Spleen (tissue), 7 donors: Measurements from ENCODE around the gene ITPR1.

ENCODE experiments used
- POLR2A ChIP-seq, 3 donors: fragments of 450-650 bp; IDR thresholded peaks; one replicate each; pipeline ENCODE4 v1.5.1; 2017; ENCODE audit warnings: antibody characterized with exemption in 3 of 3, mild to moderate bottlenecking in 1 of 3
- POLR2AphosphoS5 ChIP-seq, 3 donors: sonication (generic); formaldehyde crosslinking; IDR thresholded peaks; one replicate each; pipeline ENCODE4 v1.5.1; 2017; ENCODE audit warnings: antibody characterized with exemption in 3 of 3
- TF ChIP-seq, protein P1 (sequence below), 11 experiments: fragments of 200-600 bp in 7 of 11; fragments of 450-650 bp in 4 of 11; sonication (generic) in 4 of 11; IDR thresholded peaks in 8 of 11; conservative IDR thresholded peaks in 3 of 11; 1 replicate in 7 of 11; 2 replicates in 4 of 11; pipeline versions ENCODE4 v1.4.0 to v1.8.0; 2016 to 2021; ENCODE audit warnings: antibody characterized with exemption in 11 of 11, inconsistent platforms in 4 of 11, mild to moderate bottlenecking in 1 of 11
- donor health status: DM: no; HTN: no; CAD: no; lungs with moderate emphysema.
- donor health status: DM: no; HTN: no; CAD: no.
- donor health status: DM: no; HTN: no; CAD: no.

DNA sequence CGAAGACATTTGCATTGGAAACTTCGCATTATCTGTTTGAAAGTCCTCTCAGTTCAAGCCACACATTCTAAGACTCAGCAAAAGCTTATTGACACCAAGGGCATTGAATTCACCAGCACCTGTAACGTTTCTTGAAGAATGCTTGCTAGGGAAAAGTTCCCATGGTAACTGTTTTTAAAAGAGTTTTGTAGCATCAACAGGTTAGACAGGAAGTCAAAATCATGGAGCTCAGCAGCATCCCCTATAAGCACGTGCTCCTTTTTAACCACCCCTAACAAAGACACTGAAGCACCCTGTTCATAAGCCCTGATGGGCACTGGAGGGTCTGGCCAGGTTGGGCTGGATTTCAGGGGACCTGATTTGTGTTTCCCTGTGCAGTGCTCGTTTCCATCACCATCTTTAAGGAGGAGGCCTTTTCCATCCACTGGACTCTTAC, 256.4 kb downstream of the ITPR1 start:
- TF ChIP-seq POLR2A (IDR thresholded peaks at IDR 0.05) (no peak), POLR2AphosphoS5 (IDR thresholded peaks at IDR 0.05) (no peak)
- TF ChIP-seq, protein P1, sequence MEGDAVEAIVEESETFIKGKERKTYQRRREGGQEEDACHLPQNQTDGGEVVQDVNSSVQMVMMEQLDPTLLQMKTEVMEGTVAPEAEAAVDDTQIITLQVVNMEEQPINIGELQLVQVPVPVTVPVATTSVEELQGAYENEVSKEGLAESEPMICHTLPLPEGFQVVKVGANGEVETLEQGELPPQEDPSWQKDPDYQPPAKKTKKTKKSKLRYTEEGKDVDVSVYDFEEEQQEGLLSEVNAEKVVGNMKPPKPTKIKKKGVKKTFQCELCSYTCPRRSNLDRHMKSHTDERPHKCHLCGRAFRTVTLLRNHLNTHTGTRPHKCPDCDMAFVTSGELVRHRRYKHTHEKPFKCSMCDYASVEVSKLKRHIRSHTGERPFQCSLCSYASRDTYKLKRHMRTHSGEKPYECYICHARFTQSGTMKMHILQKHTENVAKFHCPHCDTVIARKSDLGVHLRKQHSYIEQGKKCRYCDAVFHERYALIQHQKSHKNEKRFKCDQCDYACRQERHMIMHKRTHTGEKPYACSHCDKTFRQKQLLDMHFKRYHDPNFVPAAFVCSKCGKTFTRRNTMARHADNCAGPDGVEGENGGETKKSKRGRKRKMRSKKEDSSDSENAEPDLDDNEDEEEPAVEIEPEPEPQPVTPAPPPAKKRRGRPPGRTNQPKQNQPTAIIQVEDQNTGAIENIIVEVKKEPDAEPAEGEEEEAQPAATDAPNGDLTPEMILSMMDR (IDR thresholded peaks at IDR 0.05 in 8 of 11, conservative IDR thresholded peaks at IDR 0.05 in 3 of 11), result no peak
